ENCODE data around the gene APLNR.

The APLNR gene

GRCh38 chr11:57219021-57219627 lies 17.9 kb downstream of the APLNR start:
- no peak for DNase-seq

DNA sequence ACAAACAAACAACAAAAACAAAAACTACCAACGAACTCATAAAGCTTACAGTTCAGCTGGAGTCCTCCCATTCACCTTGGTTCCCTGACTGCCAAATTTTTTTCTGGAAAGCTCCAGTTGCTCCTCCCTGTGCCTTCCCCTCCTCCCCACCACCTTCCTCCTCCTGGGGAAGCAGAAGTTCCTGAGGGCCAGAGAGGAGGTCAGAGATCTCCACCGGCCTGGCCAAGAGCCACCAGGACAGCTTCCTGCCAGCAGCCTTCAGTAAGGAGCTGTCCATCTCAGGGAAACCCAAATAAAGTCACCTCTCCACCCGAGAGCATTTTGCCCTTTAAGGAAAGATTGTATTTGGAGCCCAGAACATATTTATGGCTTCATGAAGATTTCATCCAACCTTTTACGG lies 20.0 kb downstream of the APLNR start:
- no peak for DNase-seq

GRCh38 chr11:57216463-57216862 lies 20.6 kb downstream of the APLNR start:
- DNase-seq, result no peak

- no peak for DNase-seq
Observed at GRCh38 chr11:57214494-57214893, 22.6 kb downstream of the APLNR start.

DNA sequence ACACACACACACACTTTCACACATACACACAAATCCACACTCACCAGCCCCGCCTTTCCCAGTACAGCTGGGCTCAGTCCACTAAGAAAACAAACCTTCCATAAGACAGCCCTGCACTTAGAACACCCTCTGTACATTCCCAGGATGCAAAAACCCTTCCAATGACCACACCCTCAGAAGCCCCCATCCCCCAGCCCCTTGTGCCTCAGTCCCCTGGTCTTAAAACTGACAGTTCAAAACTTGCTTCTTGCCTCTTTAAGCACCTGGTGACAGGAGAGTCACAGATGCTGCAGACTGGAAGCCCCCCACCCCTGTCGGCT lies 23.0 kb downstream of the APLNR start:
- DNase-seq, result no peak

- peak; percentile 63 for DNase-seq
Observed at GRCh38 chr11:57213342-57214097, 23.5 kb downstream of the APLNR start.

- DNase-seq, result peak; percentile 31
Observed at GRCh38 chr11:57210781-57211180, 26.3 kb downstream of the APLNR start.

GRCh38 chr11:57207168-57207567 lies 29.9 kb downstream of the APLNR start:
- no peak for DNase-seq

GRCh38 chr11:57205041-57205641 lies 31.9 kb downstream of the APLNR start:
- no peak for DNase-seq

DNA sequence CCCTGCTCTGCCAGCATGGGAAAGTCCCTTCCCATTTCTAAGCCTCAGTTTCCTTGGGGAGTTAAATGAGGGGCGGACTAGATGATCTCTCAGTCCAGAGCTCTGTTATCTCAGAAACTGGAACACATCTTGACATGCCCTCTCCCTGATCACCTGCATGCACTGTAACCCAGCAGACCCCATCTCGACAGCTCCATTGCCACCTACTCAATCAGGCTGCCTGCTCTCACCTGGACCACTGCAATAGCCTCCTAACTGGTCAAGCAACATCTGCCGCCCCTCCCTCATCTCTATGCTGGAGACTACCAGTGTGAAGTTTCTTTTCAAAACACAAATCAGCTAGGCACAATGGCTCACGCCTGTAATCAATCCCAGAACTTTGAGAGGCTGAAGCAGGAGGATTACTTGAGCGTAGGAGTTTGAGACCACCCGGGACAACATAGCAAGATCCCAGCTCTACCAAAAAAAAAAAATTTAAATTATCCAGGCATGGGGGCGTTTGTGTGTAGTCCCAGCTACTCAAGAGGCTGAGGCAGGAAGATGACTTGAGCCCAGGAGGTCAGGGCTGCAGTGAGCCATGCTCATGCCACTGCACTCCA lies 33.1 kb downstream of the APLNR start:
- no peak for DNase-seq

- no peak for DNase-seq
Observed at GRCh38 chr11:57203359-57203758, 33.7 kb downstream of the APLNR start.

- no peak for DNase-seq
Observed at GRCh38 chr11:57202281-57202680, 34.8 kb downstream of the APLNR start.

DNA sequence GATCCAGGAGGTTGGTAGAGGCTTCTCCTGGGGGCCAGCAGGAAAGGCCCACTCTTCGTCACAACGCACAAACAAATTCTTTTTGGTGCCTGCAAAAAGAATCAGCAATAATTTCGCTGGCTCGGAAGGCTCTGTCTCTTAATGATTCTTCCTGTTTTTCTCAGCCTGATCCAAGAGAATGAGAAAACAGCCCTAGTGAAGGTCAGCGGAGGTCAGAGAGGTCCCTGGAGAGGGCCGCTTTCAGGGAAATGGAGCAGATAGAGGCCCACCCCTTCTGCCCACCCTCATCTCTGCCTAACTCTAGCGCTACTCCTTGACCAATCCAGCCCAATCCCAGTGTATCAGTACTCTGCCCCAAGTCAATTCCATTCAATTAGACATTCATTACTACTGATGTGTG lies 36.1 kb downstream of the APLNR start:
- DNase-seq, result no peak

DNA sequence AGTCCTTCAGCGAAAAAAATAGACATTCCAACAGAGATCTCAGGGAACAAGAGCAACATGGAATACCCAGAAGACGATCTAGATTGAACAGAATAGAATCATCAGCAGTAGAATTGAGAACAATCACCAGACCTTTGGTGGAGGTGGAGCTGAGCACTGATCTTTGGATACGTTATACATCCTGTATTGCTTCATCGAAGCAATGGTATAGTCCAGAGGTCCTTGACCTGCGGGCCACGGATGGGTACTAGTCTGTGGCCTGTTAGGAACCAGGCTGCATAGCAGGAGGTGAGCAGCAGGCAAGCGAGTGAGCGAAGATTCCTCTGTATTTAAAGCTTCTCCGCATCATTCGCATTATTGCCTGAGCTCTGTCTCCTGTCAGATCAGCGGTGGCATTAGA lies 37.7 kb downstream of the APLNR start:
- DNase-seq, result no peak

- no peak for DNase-seq
Observed at GRCh38 chr11:57197762-57198161, 39.3 kb downstream of the APLNR start.

GRCh38 chr11:57196596-57196995 lies 40.5 kb downstream of the APLNR start:
- DNase-seq, result no peak

DNA sequence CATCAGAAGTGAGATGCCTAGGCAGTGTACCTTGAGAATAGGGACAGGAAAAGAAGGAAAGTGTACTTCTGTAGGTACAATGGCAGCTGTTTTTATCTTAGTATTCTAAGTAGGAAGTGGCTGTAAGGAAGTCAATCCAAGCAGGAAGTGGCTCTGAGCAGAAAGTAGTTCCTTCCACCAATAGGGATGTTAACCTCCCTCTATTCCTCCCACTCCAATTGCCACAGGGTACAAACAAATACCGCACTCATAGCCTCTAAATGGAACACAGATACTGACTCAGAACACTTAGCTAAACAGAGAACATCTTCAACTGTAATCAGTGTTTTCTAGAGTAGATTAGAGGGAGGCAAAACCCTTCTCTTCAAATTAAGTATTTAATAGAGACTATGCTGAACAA lies 44.7 kb downstream of the APLNR start:
- no peak for DNase-seq

- no peak for DNase-seq
Observed at GRCh38 chr11:57191311-57192219, 45.5 kb downstream of the APLNR start.

- no peak for DNase-seq
Observed at GRCh38 chr11:57190548-57190947, 46.5 kb downstream of the APLNR start.

Data from right kidney (tissue), 1 donor.